AG04449 (cell line): ENCODE data around the gene IZUMO1.

Experiments used
- CTCF ChIA-PET: fragments of 350-600 bp; formaldehyde crosslinking; extraction: SDS; loops from one replicate; lab custom pipeline; 2021; ENCODE audit warnings: antibody characterized with exemption; lab: Yijun Ruan, JAX
- POLR2A ChIA-PET: fragments of 400-600, 350-600 bp; formaldehyde crosslinking; extraction: SDS; loops from one replicate; lab custom pipeline; 2020; ENCODE audit warnings: antibody characterized with exemption, inconsistent platforms; lab: Yijun Ruan, JAX
- DNase-seq: peaks from one replicate; pipeline ENCODE4 v3.0.0-alpha.2; 2010; ENCODE audit warnings: low read depth, low spot score
- H3K4me3 ChIP-seq: 2 replicates; pipeline ENCODE4 v1.5.1; 2011; ENCODE audit warnings: low read depth, mild to moderate bottlenecking, control low read depth, low read length
- CTCF ChIP-seq: IDR thresholded peaks from one replicate; pipeline ENCODE4 v1.5.1; 2011; ENCODE audit warnings: mild to moderate bottlenecking, moderate library complexity, low read length, control low read depth, inconsistent platforms; ENCODE audit not compliant: insufficient read depth; ENCODE audit errors: missing control alignments

Gene IZUMO1

GRCh38 chr19:48711106-48711662 is 35.5 kb downstream of the IZUMO1 start:
- POLR2A ChIA-PET = no interaction called here
- no peak overlapping the region for H3K4me3 ChIP-seq
- no peak for DNase-seq
- TF ChIP-seq CTCF = no peak
- CTCF ChIA-PET = interaction anchor here (1.2 kb wide), 1 partner anchor 22 kb away, joined by 3 read pairs; no protein-coding TSS in a partner anchor

GRCh38 chr19:48708471-48708870 is 38.2 kb downstream of the IZUMO1 start:
- CTCF ChIA-PET = no interaction called here
- no peak for DNase-seq
- no peak for TF ChIP-seq CTCF
- no peak overlapping the region for H3K4me3 ChIP-seq
- POLR2A ChIA-PET = no interaction called here

- CTCF ChIA-PET = interaction anchor here (0.9 to 1.5 kb wide), 2 partner anchors 30 to 131 kb away, joined by 3 to 5 read pairs; partner anchors contain the start of gene HSD17B14
Measured at GRCh38 chr19:48705431-48705830, 41.3 kb downstream of the IZUMO1 start.

GRCh38 chr19:48703316-48703715 is 43.4 kb downstream of the IZUMO1 start:
- no peak for DNase-seq
- H3K4me3 ChIP-seq = no peak overlapping the region
- no peak for TF ChIP-seq CTCF
- ChIA-PET CTCF (interaction anchor here (6.3 kb wide), 1 partner anchor 27 kb away, joined by 55 read pairs; no protein-coding TSS in a partner anchor), POLR2A (no interaction called here)

More at GRCh38 chr19:48705431-48705830, 41.3 kb downstream of the IZUMO1 start:
- no peak overlapping the region for H3K4me3 ChIP-seq
- TF ChIP-seq CTCF = no peak
- POLR2A ChIA-PET = no interaction called here
- no peak for DNase-seq

GRCh38 chr19:48702701-48703100 is 44.0 kb downstream of the IZUMO1 start:
- POLR2A ChIA-PET = no interaction called here
- TF ChIP-seq CTCF = no peak
- CTCF ChIA-PET = interaction anchor here (1.6 to 6.3 kb wide), 2 partner anchors 10 to 27 kb away, joined by 5 to 55 read pairs; no protein-coding TSS in a partner anchor
- DNase-seq = no peak
- H3K4me3 ChIP-seq = no peak overlapping the region

GRCh38 chr19:48698046-48698445 is 48.7 kb downstream of the IZUMO1 start:
- H3K4me3 ChIP-seq = no peak overlapping the region
- no peak for TF ChIP-seq CTCF
- DNase-seq = no peak
- CTCF ChIA-PET = interaction anchor here (6.3 kb wide), 1 partner anchor 22 kb away, joined by 55 read pairs; no protein-coding TSS in a partner anchor
- POLR2A ChIA-PET = no interaction called here
